C1 segment of cervical spinal cord (tissue), 14 donors: ENCODE measurements around the gene MAPK8.

Experiments
- DNase-seq, 14 donors: peaks; one replicate each; lab custom pipeline; 2025; lab: John Stamatoyannopoulos, UW

MAPK8 gene

GRCh38 chr10:48461623-48462481 lies 155.4 kb downstream of the MAPK8 start:
- DNase-seq: no peak

- no peak for DNase-seq
Measured at GRCh38 chr10:48462482-48463020, 156.1 kb downstream of the MAPK8 start.

- no peak for DNase-seq
Measured at GRCh38 chr10:48463318-48464003, 157.0 kb downstream of the MAPK8 start.

- no peak for DNase-seq
Measured at GRCh38 chr10:48464121-48464870, 157.8 kb downstream of the MAPK8 start.

- peak in 9 of 14 donors; percentile 37 to 77 (median 70) for DNase-seq
Measured at GRCh38 chr10:48464871-48465736, 158.6 kb downstream of the MAPK8 start.

- DNase-seq: no peak
Measured at GRCh38 chr10:48465860-48466521, 159.5 kb downstream of the MAPK8 start.

- no peak for DNase-seq
Measured at GRCh38 chr10:48466611-48467240, 160.2 kb downstream of the MAPK8 start.

GRCh38 chr10:48467669-48468068 lies 161.2 kb downstream of the MAPK8 start:
- DNase-seq: no peak

- DNase-seq: no peak
Measured at GRCh38 chr10:48468130-48468790, 161.8 kb downstream of the MAPK8 start.

GRCh38 chr10:48468866-48469511 lies 162.5 kb downstream of the MAPK8 start:
- no peak for DNase-seq

- no peak for DNase-seq
Measured at GRCh38 chr10:48469516-48470020, 163.1 kb downstream of the MAPK8 start.

- peak in 3 of 14 donors; percentile 24 to 48 (median 38) for DNase-seq
Measured at GRCh38 chr10:48470115-48470892, 163.8 kb downstream of the MAPK8 start.

GRCh38 chr10:48470893-48471805 lies 164.7 kb downstream of the MAPK8 start:
- no peak for DNase-seq

- DNase-seq: no peak
Measured at GRCh38 chr10:48472501-48473069, 166.1 kb downstream of the MAPK8 start.

- DNase-seq: no peak
Measured at GRCh38 chr10:48473704-48474103, 167.2 kb downstream of the MAPK8 start.

GRCh38 chr10:48474765-48475365 lies 168.4 kb downstream of the MAPK8 start:
- DNase-seq: no peak
